Suprapubic skin (tissue), 4 donors: ENCODE measurements around the gene HMGN3. TPM values are rescaled to one million over a fixed set of nuclear protein-coding genes. Genes with fewer than 3 reads are reported as not detected.

Experiments used
- DNase-seq, 2 donors: peaks; one replicate each; pipeline ENCODE4 v3.0.0-alpha.2; 2019; ENCODE audit warnings: low spot score in 2 of 2
- H3K27ac ChIP-seq: fragments of 200-600 bp; sonication (generic); one replicate; pipeline ENCODE4 v1.5.1; 2019
- H3K27me3 ChIP-seq: fragments of 200-600 bp; sonication (generic); one replicate; pipeline ENCODE4 v1.5.1; 2019
- H3K36me3 ChIP-seq: fragments of 200-600 bp; sonication (generic); one replicate; pipeline ENCODE4 v1.5.1; 2019
- H3K4me1 ChIP-seq: fragments of 200-600 bp; sonication (generic); one replicate; pipeline ENCODE4 v1.5.1; 2019
- H3K4me3 ChIP-seq: fragments of 200-600 bp; sonication (generic); one replicate; pipeline ENCODE4 v1.5.1; 2019; ENCODE audit warnings: mild to moderate bottlenecking
- H3K9me3 ChIP-seq: fragments of 200-600 bp; sonication (generic); one replicate; pipeline ENCODE4 v1.5.1; 2019
- CTCF ChIP-seq, 2 donors: fragments of 200-600 bp in 1 of 2; fragments of 450-650 bp in 1 of 2; sonication (generic) in 1 of 2; IDR thresholded peaks; one replicate each; pipeline ENCODE4 v1.5.1; 2016 to 2019; ENCODE audit warnings: antibody characterized with exemption in 2 of 2, mild to moderate bottlenecking in 1 of 2, moderate library complexity in 1 of 2
- EP300 ChIP-seq: sonication (generic); formaldehyde crosslinking; IDR thresholded peaks from one replicate; pipeline ENCODE4 v1.6.1; 2017; ENCODE audit warnings: antibody characterized with exemption
- POLR2A ChIP-seq, 2 donors: fragments of 450-650 bp; IDR thresholded peaks; one replicate each; pipeline ENCODE4 v1.6.1; 2017; ENCODE audit warnings: antibody characterized with exemption in 2 of 2, mild to moderate bottlenecking in 2 of 2, moderate library complexity in 2 of 2
- POLR2AphosphoS5 ChIP-seq, 3 donors: sonication (generic); formaldehyde crosslinking; IDR thresholded peaks; one replicate each; pipeline ENCODE4 v1.6.1; 2017; ENCODE audit warnings: antibody characterized with exemption in 3 of 3
- WGBS: methylation state at CpG from one replicate; pipeline ENCODE4 v1.1.5; 2018; 5-methylcytosine and 5-hydroxymethylcytosine counted together
- total RNA-seq, 4 donors: library from RNA; depleted of rRNA; stranded (reverse); fragments of >200 nt; gene quantifications; one replicate each; pipeline ENCODE4 v1.1.0, GENCODE V29; 2016

The HMGN3 gene
- total RNA-seq, 4 donors from 2014 or later, result 31.0 to 37.8 (median 35.9) TPM

- no peaks in the 10 kb centered on the region for H3K9me3 ChIP-seq
- H3K27ac ChIP-seq, result no peak overlapping the region
- TF ChIP-seq CTCF (IDR thresholded peaks at IDR 0.05) (no peak), EP300 (no peak), POLR2A (IDR thresholded peaks at IDR 0.05) (no peak), POLR2AphosphoS5 (IDR thresholded peaks at IDR 0.05) (no peak)
- H3K4me1 ChIP-seq, result peaks cover 6% of the 10 kb centered on the region
- WGBS, result 69% methylated on average over 4 of the region's 4 CpGs
- no peaks in the 10 kb centered on the region for H3K36me3 ChIP-seq
- DNase-seq, result no peak
- no peak overlapping the region for H3K4me3 ChIP-seq
- no peaks in the 10 kb centered on the region for H3K27me3 ChIP-seq
These were observed 8.5 kb downstream of the HMGN3 start for GRCh38 chr6:79225717-79226599.

GRCh38 chr6:79223611-79224404 lies 10.7 kb downstream of the HMGN3 start:
- Histone ChIP-seq H3K27me3 (no peaks in the 10 kb centered on the region), H3K36me3 (no peaks in the 10 kb centered on the region), H3K4me3 (no peak overlapping the region), H3K4me1 (no peaks in the 10 kb centered on the region), H3K9me3 (no peaks in the 10 kb centered on the region), H3K27ac (no peak overlapping the region)
- TF ChIP-seq POLR2AphosphoS5 (IDR thresholded peaks at IDR 0.05), result no peak
- no peak for TF ChIP-seq CTCF (IDR thresholded peaks at IDR 0.05)
- no peak for TF ChIP-seq EP300
- TF ChIP-seq POLR2A (IDR thresholded peaks at IDR 0.05), result no peak
- WGBS, result 94% methylated on average over 3 of the region's 3 CpGs
- no peak for DNase-seq

GRCh38 chr6:79215213-79215824 lies 19.2 kb downstream of the HMGN3 start:
- Histone ChIP-seq H3K4me1 (peaks cover 15% of the 10 kb centered on the region), H3K9me3 (no peaks in the 10 kb centered on the region), H3K4me3 (no peak overlapping the region), H3K36me3 (peaks cover 3% of the 10 kb centered on the region), H3K27me3 (no peaks in the 10 kb centered on the region), H3K27ac (no peak overlapping the region)
- no peak for TF ChIP-seq CTCF (IDR thresholded peaks at IDR 0.05)
- no peak for TF ChIP-seq POLR2AphosphoS5 (IDR thresholded peaks at IDR 0.05)
- no peak for TF ChIP-seq POLR2A (IDR thresholded peaks at IDR 0.05)
- no peak for TF ChIP-seq EP300
- DNase-seq, result no peak
- WGBS, result 51% methylated on average over 3 of the region's 3 CpGs

- Histone ChIP-seq H3K4me3 (no peak overlapping the region), H3K27me3 (no peaks in the 10 kb centered on the region), H3K4me1 (peaks cover 15% of the 10 kb centered on the region), H3K9me3 (no peaks in the 10 kb centered on the region), H3K27ac (no peak overlapping the region), H3K36me3 (peaks cover 8% of the 10 kb centered on the region)
- TF ChIP-seq POLR2A (IDR thresholded peaks at IDR 0.05) (no peak), POLR2AphosphoS5 (IDR thresholded peaks at IDR 0.05) (no peak), EP300 (no peak), CTCF (IDR thresholded peaks at IDR 0.05) (no peak)
- no peak for DNase-seq
- 95% methylated on average over 2 of the region's 2 CpGs for WGBS
These were observed 21.6 kb downstream of the HMGN3 start for GRCh38 chr6:79212859-79213258.
